K562 treated with DMSO at 1 percent for 24 hours (cell line): ENCODE results near the gene IFIT3. TPM values are rescaled to one million over a fixed set of nuclear protein-coding genes. Genes with fewer than 3 reads are reported as not detected.

Experiments used
- total RNA-seq: library from RNA; unstranded; fragments of 300-600 nt; gene quantifications from 2 replicates; pipeline ENCODE4 v1.2.3, GENCODE V29; 2022; ENCODE audit warnings: low read depth; ENCODE audit not compliant: insufficient read depth

The IFIT3 gene, protein sequence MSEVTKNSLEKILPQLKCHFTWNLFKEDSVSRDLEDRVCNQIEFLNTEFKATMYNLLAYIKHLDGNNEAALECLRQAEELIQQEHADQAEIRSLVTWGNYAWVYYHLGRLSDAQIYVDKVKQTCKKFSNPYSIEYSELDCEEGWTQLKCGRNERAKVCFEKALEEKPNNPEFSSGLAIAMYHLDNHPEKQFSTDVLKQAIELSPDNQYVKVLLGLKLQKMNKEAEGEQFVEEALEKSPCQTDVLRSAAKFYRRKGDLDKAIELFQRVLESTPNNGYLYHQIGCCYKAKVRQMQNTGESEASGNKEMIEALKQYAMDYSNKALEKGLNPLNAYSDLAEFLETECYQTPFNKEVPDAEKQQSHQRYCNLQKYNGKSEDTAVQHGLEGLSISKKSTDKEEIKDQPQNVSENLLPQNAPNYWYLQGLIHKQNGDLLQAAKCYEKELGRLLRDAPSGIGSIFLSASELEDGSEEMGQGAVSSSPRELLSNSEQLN
- 4.7 and 4.8 TPM in 2 replicates for total RNA-seq

GRCh38 chr10:89327803-89328441 lies at the start of gene IFIT3:
Gene IFIT3, plus strand, starts transcription at chr10:89327997. Its CDS starts 77 bp downstream, at chr10:89328074.

GRCh38 chr10:89301721-89302445 lies 25.9 kb upstream of the IFIT3 start, which contains the start of gene IFIT2:
Gene IFIT2, plus strand, starts transcription at chr10:89302046. Its CDS starts 78 bp downstream, at chr10:89302124.

DNA sequence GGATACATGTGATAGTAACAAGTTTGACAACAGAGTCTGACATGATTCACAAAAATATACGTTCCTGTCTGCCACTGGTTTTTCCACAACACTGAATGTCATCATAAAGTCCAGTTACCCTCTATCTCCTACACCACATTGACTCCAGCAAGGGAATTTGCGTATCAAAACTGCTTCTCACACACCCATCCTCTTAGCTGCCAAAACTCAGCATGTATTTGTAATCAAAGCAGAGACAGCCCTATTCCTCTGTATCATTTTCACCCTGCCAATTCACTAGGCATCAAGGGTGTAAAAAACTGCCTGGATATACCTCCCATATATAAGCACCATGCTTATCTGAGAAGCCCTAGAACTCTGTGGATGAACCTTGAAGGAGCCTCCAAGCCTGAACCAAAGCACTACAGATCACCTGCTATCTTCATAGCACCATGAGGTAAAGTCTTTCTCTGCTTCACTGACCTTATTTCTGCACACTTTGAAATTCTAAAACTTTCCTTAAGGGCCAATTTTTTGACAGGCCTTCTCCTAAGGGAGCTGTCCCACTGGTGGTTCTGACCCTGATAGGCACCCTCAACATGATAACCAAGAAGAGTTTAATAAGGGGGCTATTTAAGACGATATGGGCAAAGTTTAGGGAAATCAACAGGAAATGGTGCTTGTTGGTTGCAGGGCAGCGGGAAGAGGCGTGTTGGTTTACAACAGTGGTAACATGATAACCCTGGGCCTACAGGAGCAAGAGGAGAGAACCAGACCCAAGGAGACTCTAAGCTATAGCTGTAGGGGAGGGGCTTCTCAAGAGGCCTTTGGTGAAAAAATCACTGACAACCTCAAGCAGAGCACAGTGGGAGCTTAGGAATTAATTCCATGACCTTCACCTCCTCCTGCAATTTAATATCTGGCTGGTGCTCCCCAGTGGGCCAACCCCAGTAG lies 50.2 kb downstream of the IFIT3 start, which contains the start of gene IFIT1B:
IFIT1B (plus strand) TSS at position 352 of the 933 bp plus-strand sequence; CDS start at position 432, 80 bp downstream.

Other genes with a start within 250 kb of the IFIT3 start
- not detected in 2 replicates for gene CH25H, start 120.7 kb upstream of the IFIT3 start, total RNA-seq
- 0.21 TPM in 1 of 2 replicates, not detected in the other for gene LIPA, start 76.2 kb upstream of the IFIT3 start, total RNA-seq
- 0.89 and 1.00 TPM in 2 replicates for gene IFIT2, start 26.0 kb upstream of the IFIT3 start, total RNA-seq
- gene IFIT1B, start 50.1 kb downstream of the IFIT3 start, total RNA-seq, result not detected in 2 replicates
- 0.58 and 0.75 TPM in 2 replicates for gene IFIT1, start 64.6 kb downstream of the IFIT3 start, total RNA-seq
- 0.14 and 0.20 TPM in 2 replicates for gene IFIT5, start 86.6 kb downstream of the IFIT3 start, total RNA-seq
- not detected in 2 replicates for gene SLC16A12, start 207.6 kb downstream of the IFIT3 start, total RNA-seq